ENCODE results near the gene FERMT2. TPM values are rescaled to one million over a fixed set of nuclear protein-coding genes. Genes with fewer than 3 reads are reported as not detected.
A peak's percentile ranks its signal among the peaks of the same experiment; 100 is the strongest.

FERMT2 gene
- total RNA-seq, 1 donor from 2014 or later: 78.4 TPM

GRCh38 chr14:52885230-52885629, 65.6 kb downstream of the FERMT2 start:
- peaks cover 16% of the 10 kb centered on the region for H3K36me3 Mint-ChIP-seq
- H3K4me3 Mint-ChIP-seq: no peak overlapping the region
- H3K4me1 Mint-ChIP-seq: peaks cover 2% of the 10 kb centered on the region
- no peak overlapping the region for H3K27ac Mint-ChIP-seq
- no peak for DNase-seq (ENCODE audit: low spot score in 2 of 2, unreplicated experiment in 2 of 2)
- H3K9me3 Mint-ChIP-seq: peaks cover 4% of the 10 kb centered on the region
- no peaks in the 10 kb centered on the region for H3K27me3 Mint-ChIP-seq (ENCODE audit: low read depth)
- TF ChIP-seq, protein P1, sequence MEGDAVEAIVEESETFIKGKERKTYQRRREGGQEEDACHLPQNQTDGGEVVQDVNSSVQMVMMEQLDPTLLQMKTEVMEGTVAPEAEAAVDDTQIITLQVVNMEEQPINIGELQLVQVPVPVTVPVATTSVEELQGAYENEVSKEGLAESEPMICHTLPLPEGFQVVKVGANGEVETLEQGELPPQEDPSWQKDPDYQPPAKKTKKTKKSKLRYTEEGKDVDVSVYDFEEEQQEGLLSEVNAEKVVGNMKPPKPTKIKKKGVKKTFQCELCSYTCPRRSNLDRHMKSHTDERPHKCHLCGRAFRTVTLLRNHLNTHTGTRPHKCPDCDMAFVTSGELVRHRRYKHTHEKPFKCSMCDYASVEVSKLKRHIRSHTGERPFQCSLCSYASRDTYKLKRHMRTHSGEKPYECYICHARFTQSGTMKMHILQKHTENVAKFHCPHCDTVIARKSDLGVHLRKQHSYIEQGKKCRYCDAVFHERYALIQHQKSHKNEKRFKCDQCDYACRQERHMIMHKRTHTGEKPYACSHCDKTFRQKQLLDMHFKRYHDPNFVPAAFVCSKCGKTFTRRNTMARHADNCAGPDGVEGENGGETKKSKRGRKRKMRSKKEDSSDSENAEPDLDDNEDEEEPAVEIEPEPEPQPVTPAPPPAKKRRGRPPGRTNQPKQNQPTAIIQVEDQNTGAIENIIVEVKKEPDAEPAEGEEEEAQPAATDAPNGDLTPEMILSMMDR (IDR thresholded peaks at IDR 0.05; ENCODE audit: unreplicated experiment): no peak

DNA sequence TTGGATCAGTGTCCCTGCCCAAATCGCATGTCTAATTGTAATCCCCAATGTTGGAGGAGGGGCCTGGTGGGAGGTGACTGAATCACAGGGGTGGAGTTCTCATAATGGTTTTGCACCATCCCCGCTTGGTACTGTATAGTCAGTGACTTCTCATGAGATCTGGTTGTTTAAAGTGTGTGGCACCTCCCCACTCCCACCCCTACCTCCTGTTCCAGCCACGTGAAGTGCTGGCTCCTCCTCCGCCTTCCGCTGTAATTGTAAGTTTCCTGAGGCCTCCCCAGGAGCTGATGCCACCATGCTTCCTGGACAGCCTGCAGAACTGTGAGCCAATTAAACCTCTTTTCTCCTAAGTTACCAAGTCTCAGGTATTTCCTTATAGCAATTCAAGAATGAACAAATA, 67.2 kb downstream of the FERMT2 start:
- peak overlapping the region; percentile 63 for H3K27ac Mint-ChIP-seq
- H3K9me3 Mint-ChIP-seq: peaks cover 4% of the 10 kb centered on the region
- TF ChIP-seq, protein P1 (IDR thresholded peaks at IDR 0.05; ENCODE audit: unreplicated experiment): no peak
- H3K4me1 Mint-ChIP-seq: peaks cover 2% of the 10 kb centered on the region
- no peak overlapping the region for H3K4me3 Mint-ChIP-seq
- no peaks in the 10 kb centered on the region for H3K27me3 Mint-ChIP-seq (ENCODE audit: low read depth)
- no peak for DNase-seq (ENCODE audit: low spot score in 2 of 2, unreplicated experiment in 2 of 2)
- H3K36me3 Mint-ChIP-seq: peaks cover 20% of the 10 kb centered on the region

DNA sequence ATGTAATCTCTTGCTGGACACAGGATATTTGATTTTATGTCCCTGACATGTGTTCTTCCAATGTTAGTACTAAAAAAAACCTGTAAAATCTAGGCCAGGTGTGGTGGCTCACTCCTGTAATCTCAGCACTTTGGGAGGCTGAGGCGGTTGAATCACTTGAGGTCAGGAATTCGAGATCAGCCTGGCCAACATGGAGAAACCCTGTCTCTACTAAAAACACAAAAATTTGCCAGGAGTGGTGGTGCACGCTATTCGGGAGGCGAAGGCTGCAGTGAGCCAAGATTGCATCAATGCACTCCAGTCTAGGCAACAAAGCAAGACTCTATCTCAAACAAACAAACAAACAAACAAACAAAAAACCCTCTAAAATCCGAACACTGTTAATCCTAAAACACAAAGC, 68.0 kb downstream of the FERMT2 start:
- no peak overlapping the region for H3K4me3 Mint-ChIP-seq

DNA sequence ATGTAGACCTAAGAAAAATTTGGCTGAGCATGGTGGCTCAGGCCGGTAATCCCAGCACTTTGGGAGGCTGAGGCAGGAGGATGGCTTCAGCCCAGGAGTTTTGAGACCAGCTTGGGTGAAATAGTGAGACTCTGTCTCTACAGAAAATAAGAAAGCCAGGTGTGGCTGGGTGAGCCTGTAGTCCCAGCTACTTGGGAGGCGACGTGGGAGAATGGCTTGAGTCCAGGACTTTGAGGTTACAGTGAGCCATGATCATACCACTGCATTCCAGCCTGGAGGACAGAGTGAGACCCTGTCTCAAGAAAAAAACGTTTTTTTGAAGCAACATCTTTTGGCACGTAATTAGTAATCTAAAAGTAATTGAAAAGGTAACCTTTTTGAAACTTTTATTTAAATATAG, 70.9 kb downstream of the FERMT2 start:
- TF ChIP-seq, protein P1 (IDR thresholded peaks at IDR 0.05; ENCODE audit: unreplicated experiment): no peak
- no peak overlapping the region for H3K4me3 Mint-ChIP-seq
- DNase-seq (ENCODE audit: low spot score in 2 of 2, unreplicated experiment in 2 of 2): no peak
- peaks cover 4% of the 10 kb centered on the region for H3K9me3 Mint-ChIP-seq
- no peaks in the 10 kb centered on the region for H3K27me3 Mint-ChIP-seq (ENCODE audit: low read depth)
- peaks cover 38% of the 10 kb centered on the region for H3K36me3 Mint-ChIP-seq
- no peaks in the 10 kb centered on the region for H3K4me1 Mint-ChIP-seq
- no peak overlapping the region for H3K27ac Mint-ChIP-seq

More for the DNA sequence above, 68.0 kb downstream of the FERMT2 start:
- H3K4me1 Mint-ChIP-seq: peaks cover 2% of the 10 kb centered on the region
- H3K27me3 Mint-ChIP-seq (ENCODE audit: low read depth): no peaks in the 10 kb centered on the region
- DNase-seq (ENCODE audit: low spot score in 2 of 2, unreplicated experiment in 2 of 2): no peak
- no peak overlapping the region for H3K27ac Mint-ChIP-seq
- peaks cover 24% of the 10 kb centered on the region for H3K36me3 Mint-ChIP-seq
- TF ChIP-seq, protein P1 (IDR thresholded peaks at IDR 0.05; ENCODE audit: unreplicated experiment): no peak
- peaks cover 4% of the 10 kb centered on the region for H3K9me3 Mint-ChIP-seq

DNA sequence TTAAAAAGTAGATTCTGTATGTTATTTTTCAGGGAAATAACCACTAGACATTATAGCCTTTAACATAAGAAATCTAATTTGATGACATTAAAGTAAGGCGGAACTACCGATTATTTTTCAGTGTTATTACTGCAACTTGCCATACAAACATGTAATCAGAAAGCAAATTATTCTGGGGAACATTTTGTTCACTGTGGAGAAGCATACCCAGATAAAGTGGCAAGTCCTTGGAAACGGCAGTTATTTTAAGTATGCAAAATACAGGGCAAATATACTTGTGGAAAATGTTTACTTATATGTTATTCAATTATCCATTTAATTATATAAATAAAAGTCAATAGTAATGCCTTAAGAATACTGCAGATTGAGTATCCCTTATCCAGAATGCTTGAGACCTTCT, 71.9 kb downstream of the FERMT2 start:
- H3K9me3 Mint-ChIP-seq: peaks cover 2% of the 10 kb centered on the region
- peaks cover 41% of the 10 kb centered on the region for H3K36me3 Mint-ChIP-seq
- no peak for DNase-seq (ENCODE audit: low spot score in 2 of 2, unreplicated experiment in 2 of 2)
- H3K4me1 Mint-ChIP-seq: no peaks in the 10 kb centered on the region
- TF ChIP-seq, protein P1 (IDR thresholded peaks at IDR 0.05; ENCODE audit: unreplicated experiment): no peak
- H3K27ac Mint-ChIP-seq: no peak overlapping the region
- H3K4me3 Mint-ChIP-seq: no peak overlapping the region
- H3K27me3 Mint-ChIP-seq (ENCODE audit: low read depth): no peaks in the 10 kb centered on the region

DNA sequence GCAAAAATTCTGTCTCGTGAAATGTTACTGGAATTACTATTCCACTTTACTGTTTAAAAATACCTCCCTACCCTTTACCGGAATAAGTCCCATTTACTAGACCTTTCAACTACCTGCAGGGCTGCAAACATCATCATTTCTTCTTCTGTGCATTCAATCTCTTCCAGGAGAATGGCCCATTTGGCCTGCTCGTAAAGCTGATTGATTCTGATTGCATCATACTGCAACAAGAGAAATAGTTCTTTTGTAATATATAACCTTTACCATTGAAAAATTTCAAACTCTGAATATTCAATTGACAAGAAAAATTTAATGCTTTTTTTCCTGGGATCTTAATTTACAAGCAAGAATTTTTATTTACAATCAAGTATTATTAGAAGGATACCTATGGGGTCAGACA, 72.4 kb downstream of the FERMT2 start:
- Mint-ChIP-seq H3K9me3 (no peaks in the 10 kb centered on the region), H3K36me3 (peaks cover 38% of the 10 kb centered on the region), H3K27me3 (ENCODE audit: low read depth) (no peaks in the 10 kb centered on the region), H3K4me1 (no peaks in the 10 kb centered on the region), H3K4me3 (no peak overlapping the region), H3K27ac (no peak overlapping the region)
- DNase-seq (ENCODE audit: low spot score in 2 of 2, unreplicated experiment in 2 of 2): no peak
- TF ChIP-seq, protein P1 (IDR thresholded peaks at IDR 0.05; ENCODE audit: unreplicated experiment): no peak

Measured in mesothelial cell of epicardium (in vitro differentiated cells).